HFF-Myc (cell line): ENCODE measurements around the gene MRPL51.

ENCODE experiments used
- DNase-seq: peaks from one replicate; pipeline ENCODE4 v3.0.0-alpha.2; 2011; ENCODE audit warnings: low read depth; ENCODE audit errors: extremely low read depth
- H3K4me3 ChIP-seq: replicated peaks from 2 replicates; pipeline ENCODE4 v1.5.1; 2011; ENCODE audit warnings: low read depth, mild to moderate bottlenecking, control low read depth, low read length
- TF ChIP-seq, protein P1 (sequence below): IDR thresholded peaks from 2 replicates; pipeline ENCODE4 v1.5.1; 2012; ENCODE audit warnings: mild to moderate bottlenecking, low read depth, low read length, control low read depth; ENCODE audit errors: missing control alignments

The MRPL51 gene

DNA sequence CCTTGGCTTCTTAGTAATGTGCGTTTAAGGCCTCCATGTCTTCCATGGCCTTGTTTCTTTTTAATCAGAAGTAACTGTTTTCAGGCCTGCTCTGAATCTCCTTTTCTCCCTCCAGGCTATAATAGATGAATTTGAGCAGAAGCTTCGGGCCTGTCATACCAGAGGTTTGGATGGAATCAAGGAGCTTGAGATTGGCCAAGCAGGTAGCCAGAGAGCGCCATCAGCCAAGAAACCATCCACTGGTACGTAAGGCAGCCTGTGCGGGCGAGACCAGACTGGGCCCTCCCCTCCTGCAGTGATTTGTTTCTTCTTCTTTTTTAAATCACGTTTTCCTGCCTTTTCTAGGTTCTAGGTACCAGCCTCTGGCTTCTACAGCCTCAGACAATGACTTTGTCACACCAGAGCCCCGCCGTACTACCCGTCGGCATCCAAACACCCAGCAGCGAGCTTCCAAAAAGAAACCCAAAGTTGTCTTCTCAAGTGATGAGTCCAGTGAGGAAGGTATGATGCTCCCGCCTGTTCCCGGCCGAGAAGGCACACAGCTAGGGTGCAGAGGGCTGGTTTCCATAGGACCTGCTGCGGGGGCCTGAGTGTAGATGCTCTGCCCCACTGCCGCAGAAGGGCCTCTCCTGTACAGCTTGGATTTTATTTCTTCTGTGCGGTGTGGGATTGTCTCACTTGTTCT, 37.7 kb upstream of the MRPL51 start:
- DNase-seq = no peak
- TF ChIP-seq, protein P1, sequence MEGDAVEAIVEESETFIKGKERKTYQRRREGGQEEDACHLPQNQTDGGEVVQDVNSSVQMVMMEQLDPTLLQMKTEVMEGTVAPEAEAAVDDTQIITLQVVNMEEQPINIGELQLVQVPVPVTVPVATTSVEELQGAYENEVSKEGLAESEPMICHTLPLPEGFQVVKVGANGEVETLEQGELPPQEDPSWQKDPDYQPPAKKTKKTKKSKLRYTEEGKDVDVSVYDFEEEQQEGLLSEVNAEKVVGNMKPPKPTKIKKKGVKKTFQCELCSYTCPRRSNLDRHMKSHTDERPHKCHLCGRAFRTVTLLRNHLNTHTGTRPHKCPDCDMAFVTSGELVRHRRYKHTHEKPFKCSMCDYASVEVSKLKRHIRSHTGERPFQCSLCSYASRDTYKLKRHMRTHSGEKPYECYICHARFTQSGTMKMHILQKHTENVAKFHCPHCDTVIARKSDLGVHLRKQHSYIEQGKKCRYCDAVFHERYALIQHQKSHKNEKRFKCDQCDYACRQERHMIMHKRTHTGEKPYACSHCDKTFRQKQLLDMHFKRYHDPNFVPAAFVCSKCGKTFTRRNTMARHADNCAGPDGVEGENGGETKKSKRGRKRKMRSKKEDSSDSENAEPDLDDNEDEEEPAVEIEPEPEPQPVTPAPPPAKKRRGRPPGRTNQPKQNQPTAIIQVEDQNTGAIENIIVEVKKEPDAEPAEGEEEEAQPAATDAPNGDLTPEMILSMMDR = no peak

DNA sequence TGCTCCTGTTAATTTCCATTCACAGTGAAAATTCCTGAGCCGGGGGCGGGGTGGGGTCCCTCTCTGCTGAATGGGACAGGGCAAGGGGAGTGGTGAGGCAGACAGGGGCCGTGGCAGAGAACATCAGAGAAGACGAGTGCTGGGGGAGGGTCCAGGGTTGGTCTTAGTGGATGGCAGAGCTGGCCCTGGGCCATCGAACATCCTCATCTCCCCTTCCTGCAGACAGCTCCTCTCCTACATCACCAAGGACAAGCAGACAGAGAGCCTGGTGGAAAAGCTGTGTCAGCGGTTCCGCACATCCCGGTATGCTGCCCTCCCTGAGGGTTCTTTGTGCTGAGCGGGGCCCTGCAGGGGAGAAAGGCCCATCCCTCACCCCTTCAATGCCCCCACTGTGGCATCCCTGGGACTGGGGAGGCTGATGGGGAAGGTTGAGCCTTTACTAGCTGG, 36.3 kb upstream of the MRPL51 start:
- TF ChIP-seq, protein P1 = no peak
- H3K4me3 ChIP-seq = no peak overlapping the region
- no peak for DNase-seq

More for the DNA sequence above, 37.7 kb upstream of the MRPL51 start:
- H3K4me3 ChIP-seq = no peak overlapping the region

DNA sequence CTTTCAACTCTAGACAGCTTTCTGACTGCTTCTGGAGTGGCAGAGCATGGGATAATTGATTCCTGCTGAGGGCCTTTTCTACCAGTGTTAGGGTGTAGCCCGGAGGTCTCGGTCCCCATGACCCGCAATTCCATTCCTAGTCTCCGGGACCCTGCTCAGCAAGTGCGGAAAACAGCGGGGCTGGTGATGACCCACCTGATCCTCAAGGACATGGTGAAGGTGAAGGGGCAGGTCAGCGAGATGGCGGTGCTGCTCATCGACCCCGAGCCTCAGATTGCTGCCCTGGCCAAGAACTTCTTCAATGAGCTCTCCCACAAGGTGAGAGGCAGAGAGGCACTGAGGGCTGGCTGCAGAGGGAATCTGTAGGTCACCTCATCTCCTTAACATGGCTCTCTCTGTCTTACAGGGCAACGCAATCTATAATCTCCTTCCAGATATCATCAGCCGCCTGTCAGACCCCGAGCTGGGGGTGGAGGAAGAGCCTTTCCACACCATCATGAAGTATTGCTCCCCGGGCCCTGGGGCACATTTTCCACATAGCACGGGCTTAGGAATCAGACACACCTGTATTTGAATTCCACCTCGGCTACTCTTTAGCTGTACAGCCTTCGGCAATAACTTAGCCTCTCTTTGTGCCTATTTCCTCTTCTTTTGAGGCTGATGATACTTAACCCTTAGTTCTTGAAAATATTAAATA, 35.6 kb upstream of the MRPL51 start:
- no peak for DNase-seq
- TF ChIP-seq, protein P1 = no peak
- H3K4me3 ChIP-seq = no peak overlapping the region

GRCh38 chr12:6527711-6528110, 34.6 kb upstream of the MRPL51 start:
- TF ChIP-seq, protein P1 = no peak

GRCh38 chr12:6526766-6527525, 33.9 kb upstream of the MRPL51 start:
- TF ChIP-seq, protein P1 = no peak
- no peak for DNase-seq
- H3K4me3 ChIP-seq = no peak overlapping the region

More at GRCh38 chr12:6527711-6528110, 34.6 kb upstream of the MRPL51 start:
- DNase-seq = no peak
- H3K4me3 ChIP-seq = no peak overlapping the region

GRCh38 chr12:6526201-6526600, 33.1 kb upstream of the MRPL51 start:
- TF ChIP-seq, protein P1 = no peak
- H3K4me3 ChIP-seq = no peak overlapping the region

More at GRCh38 chr12:6526201-6526600, 33.1 kb upstream of the MRPL51 start:
- no peak for DNase-seq
